ENCODE data around the gene CFHR5.
"Not testable (repeated sequence)": the region's sequence is repeated elsewhere in the genome, so short reads cannot be mapped to it uniquely, and the experiment has no call there.

The CFHR5 gene

GRCh38 chr1:196977278-196977677 lies at the start of gene CFHR5:
TSS of gene CFHR5 (plus strand) at chr1:196977556. CDS start at chr1:196977665, 109 bp downstream.
- no peak for DNase-seq

- DNase-seq, result not testable (repeated sequence)
Observed at GRCh38 chr1:196932853-196933252, 44.5 kb upstream of the CFHR5 start.

DNA sequence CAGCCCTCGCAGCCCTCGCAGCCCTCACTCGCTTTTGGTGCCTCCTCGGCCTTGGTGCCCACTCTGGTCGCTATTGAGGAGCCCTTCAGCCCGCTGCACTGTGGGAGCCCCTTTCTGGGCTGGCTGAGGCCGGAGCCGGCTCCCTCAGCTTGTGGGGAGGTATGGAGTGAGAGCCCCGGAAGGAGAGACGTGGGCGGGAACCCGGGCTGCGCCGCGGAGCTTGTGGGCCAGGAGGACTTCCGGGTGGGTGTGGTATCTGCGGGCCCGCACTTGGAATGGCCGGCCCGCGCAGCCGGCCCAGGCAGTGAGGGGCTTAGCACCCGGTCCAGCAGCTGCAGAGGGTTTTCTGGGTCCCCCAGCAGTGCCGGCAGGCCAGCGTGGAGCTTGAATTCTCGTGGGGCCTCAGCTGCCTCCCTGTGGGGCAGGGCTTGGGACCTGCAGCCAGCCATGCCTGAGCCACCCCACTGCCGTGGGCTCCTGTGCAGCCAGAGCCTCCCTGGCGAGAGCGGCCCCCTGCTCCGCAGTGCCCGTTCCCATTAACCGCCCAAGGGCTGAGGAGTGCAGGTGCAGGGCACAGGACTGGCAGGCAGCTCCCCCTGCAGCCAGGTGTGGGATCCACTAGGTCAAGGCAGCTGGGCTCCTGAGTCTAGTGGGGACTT lies 43.7 kb upstream of the CFHR5 start:
- DNase-seq, result no peak

DNA sequence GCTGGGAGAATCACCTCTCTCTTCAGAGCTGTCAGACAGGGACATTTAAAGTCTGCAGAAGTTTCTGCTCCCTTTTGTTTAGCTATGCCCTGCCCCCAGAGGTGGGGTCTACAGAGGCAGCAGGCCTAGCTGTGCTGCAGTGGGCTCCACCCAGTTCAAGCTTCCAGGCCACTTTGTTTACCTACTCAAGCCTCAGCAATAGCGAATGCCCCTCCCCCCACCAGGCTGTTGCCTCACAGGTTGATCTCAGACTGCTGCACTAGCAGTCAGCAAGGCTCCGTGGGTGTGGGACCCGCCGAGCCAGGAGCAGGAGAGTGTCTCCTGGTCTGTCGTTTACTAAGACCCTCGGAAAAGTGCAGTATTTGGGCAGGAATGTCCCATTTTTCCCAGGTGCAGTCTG lies 35.9 kb upstream of the CFHR5 start:
- not testable (repeated sequence) for DNase-seq

GRCh38 chr1:196943568-196943967 lies 33.8 kb upstream of the CFHR5 start, which contains the start of gene CFHR2:
TSS of gene CFHR2 (plus strand) at chr1:196943738. CDS start at chr1:196943881, 143 bp downstream.
- DNase-seq, result not testable (repeated sequence)

DNA sequence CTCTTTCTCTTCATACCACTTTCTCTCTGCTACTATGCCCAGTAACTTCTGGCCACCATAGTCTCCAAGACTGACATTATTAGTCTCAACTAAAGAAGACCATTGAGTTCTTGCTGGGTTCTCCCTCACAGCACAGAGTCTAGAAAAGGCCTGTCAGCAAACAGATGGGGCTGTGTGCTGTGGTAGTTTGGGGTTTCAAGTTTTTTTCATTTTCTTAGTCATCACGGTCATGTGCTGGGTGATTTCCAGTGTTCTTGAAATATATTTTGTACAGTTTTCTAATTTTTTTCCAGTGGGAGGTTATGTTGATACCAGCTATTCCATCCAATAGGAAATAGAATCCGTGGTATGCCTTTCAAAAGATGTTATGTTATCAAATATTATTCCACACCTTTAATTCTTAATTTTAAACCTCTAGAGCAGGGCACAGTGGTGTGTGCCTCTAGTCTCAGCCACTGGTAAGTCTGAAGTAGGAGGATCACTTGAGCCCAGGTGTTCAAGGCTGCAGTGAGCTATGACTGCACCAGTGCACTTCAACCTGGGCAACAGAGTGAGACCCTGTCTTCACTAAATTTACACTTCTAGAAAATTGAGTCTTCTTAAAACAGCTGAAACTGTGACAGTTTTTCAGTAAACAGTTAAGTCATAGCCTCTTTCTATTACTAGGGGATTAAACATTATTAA lies 25.5 kb upstream of the CFHR5 start:
- DNase-seq, result no peak

GRCh38 chr1:196954778-196955177 lies 22.6 kb upstream of the CFHR5 start:
- DNase-seq, result no peak

DNA sequence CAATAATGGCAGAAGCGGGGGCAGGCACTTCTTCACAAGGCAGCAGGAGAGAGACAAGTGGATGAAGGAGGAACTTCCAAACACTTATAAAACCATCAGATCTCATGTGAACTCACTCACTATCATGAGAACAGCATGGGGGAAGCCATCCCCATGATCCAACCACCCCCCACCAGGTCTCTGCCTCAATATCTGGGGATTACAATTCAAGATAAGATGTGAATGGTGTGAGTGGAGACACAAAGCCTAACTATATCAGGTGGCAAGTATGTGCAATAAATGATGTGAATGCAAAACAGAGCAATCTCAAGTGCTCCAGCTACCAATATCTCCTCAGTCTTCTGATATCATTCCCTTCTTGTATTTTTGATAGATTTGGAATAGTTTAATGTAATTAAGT lies 21.4 kb upstream of the CFHR5 start:
- DNase-seq, result no peak

GRCh38 chr1:196960854-196961253 lies 16.5 kb upstream of the CFHR5 start:
- DNase-seq, result no peak

DNA sequence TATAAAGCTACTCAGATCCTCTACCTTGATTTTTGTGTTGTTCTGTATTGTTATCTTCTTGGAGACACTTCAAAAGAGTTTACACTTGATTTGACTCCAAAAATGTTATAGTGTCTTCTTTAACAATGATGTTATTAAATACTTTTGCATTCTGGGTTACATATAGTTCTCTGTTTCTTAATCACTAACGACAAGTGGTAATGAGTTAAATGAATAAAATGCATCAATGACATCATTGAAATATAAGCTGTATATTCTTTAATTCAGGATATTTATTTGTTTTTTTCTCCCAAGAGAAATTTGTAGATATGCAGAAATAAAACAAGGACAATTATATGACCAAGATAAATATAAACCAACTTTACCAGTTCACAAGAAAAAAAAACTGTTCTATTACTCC lies 7.2 kb upstream of the CFHR5 start:
- DNase-seq, result no peak

- no peak for DNase-seq
Observed at GRCh38 chr1:196976278-196976677, 1.1 kb upstream of the CFHR5 start.

DNA sequence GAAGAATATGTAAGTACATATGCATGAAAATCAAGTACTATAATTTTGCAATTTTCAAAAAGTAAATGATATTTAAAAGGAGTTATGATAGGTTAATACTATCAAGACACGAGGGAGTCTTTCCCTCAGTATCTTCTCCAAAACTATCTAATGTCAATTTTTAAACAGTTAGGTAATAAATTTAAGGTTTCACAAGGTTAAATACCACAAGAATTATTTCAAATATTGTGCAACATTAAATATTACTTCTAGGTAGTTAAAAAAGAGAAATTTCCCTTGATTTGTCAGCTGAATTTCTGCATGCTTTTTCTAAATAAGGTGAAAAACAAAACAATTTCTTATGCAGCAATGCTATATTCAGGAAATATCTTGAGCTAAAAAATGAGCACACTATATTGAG lies 3.5 kb downstream of the CFHR5 start:
- no peak for DNase-seq

DNA sequence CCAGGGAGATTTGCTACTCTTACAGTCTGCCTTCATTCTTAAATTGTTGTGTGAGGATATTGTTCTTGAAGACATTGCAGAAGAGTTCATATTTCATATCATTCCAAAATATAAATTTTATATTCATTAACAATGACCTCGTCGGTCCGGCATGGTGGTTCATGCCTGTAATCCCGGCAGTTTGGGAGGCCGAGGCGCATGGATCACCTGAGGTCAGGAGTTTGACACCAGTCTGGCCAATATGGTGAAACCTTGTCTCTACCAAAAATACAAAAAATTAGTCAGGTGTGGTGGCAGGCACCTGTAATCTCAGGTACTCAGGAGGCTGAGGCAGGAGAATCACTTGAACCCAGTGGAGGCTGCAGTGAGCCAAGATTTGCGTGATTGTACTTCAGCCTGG lies 4.9 kb downstream of the CFHR5 start:
- DNase-seq, result not testable (repeated sequence)

DNA sequence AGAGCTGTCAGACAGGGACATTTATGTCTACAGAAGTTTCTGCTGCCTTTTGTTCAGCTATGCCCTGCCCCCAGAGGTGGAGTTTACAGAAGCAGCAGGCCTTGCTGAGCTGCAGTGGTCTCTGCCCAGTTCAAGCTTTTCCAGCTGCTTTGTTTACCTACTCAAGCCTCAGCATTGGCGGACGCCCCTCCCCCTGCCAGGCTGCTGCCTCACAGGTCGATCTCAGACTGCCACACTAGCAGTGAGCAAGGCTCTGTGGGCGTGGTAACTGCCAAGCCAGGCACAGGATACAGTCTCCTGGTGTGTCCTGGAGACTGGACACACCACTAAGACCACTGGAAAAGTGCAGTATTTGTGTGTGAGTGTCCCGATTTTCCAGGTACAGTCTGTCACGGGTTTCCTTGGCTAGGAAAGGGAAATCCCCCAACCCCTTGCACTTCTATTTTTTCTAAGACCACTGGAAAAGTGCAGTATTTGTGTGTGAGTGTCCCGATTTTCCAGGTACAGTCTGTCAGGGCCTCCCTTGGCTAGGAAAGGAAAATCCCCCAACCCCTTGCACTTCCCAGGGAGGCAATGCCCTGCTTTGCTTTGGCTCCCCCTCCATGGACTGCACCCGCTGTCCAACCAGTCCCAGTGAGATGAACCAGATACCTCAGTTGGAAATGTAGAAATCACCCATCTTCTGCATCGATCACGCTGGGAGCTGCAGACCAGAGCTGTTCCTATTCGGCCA lies 14.7 kb downstream of the CFHR5 start:
- DNase-seq, result peak; percentile 23 to 48

DNA sequence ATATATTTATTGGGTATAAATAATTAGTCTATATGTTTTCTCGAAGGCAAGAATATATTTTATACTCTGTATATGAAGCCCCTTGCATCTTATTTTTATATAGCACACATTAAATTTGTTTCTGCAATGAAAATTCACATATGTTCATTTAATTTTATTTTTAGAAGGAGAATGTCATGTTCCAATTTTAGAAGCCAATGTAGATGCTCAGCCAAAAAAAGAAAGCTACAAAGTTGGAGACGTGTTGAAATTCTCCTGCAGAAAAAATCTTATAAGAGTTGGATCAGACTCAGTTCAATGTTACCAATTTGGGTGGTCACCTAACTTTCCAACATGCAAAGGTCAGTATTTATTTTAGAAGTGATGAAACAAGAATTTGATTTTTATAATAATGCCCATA lies 16.6 kb downstream of the CFHR5 start:
- no peak for DNase-seq

DNA sequence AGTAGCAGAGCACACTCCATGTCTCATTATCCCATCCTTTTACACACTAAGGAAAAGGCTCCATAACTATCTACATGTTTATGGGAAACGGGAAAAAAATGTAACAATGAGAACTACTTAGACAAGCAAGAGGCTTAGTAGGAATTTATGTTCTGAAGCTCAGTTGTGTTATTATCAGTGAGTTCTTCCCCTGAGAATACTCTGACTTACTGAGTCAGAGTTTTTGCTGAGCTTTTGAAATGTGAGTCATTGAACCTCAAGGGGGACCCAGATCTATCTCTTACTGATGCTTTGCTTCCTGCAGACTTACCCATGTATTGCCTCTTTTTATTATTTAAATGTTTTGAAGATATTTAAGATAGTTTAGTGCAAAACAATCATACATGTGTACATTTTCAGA lies 20.1 kb downstream of the CFHR5 start:
- no peak for DNase-seq

DNA sequence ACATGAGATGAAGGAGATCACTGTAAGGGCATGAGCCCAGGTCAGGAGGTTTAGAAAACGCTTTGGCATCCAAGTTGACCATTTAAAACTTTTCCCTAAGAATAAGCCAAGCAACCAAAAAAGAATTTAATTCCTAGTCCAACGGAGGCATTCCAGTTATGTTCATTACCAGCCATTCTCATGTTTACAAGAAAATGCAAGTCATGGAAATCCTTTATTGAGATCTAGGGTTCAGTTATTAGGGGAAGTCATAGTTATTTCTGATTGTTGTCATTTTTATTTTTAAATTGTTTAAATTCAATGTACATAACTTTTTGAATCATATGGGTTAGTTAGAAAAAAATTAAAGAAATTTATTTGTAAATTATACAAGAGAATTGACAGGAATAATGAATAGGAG lies 24.5 kb downstream of the CFHR5 start:
- DNase-seq, result no peak

DNA sequence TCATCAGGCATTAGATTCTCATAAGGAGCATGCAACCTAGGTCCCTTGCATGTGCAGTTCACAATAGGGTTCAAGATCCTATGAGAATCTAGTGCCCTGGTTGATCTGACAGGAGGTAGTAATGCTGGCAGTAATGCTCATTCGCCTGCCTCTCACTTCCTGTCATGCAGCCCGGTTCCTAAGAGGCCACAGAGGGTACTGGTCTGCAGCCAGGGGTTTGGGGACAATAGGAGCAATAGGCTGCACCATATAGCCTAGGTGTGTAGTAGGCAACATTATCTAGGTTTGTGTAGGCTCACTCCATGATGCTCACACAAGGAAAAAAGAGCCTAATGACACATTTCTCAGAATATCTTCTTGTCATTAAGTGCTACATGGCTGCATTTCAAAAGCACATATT lies 25.8 kb downstream of the CFHR5 start:
- DNase-seq, result no peak

- DNase-seq, result no peak
Observed at GRCh38 chr1:197008861-197009260, 31.5 kb downstream of the CFHR5 start.

DNA sequence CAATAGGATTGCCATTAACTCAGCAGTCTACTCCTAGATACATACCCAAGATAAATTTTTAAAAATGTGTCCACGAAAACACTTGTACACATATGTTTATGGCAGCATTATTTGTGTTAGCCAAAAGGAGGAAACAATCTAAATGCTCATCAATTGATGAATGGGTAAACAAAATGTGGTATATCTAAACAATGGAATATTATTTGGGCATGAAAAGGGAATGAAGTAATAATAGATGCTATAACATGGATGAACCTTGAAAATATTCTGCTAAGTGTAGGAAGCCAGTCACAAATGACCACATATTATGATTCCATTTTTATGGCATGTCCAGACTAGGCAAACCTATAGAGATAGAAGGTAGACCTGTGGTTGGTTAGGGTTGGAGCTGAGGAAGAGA lies 34.3 kb downstream of the CFHR5 start:
- no peak for DNase-seq

DNA sequence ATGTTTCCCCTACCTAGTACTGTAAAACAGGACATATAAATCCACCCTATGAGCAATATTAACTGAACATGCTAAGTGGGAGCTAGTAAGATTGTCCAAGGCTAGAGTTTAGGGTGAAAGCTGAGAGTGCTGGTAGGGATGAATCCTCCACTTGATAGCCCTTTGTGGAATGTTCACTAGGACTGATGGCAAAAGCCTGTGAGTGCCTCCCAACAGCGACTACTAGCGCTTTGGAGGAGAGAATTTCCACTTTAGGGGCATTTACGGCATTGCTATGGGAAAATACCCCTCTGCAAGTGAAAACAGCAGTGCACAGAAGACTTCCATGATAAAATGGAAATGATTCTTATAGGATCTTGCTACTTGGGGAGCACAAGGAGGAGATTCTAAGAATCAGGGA lies 35.9 kb downstream of the CFHR5 start:
- DNase-seq, result no peak

DNA sequence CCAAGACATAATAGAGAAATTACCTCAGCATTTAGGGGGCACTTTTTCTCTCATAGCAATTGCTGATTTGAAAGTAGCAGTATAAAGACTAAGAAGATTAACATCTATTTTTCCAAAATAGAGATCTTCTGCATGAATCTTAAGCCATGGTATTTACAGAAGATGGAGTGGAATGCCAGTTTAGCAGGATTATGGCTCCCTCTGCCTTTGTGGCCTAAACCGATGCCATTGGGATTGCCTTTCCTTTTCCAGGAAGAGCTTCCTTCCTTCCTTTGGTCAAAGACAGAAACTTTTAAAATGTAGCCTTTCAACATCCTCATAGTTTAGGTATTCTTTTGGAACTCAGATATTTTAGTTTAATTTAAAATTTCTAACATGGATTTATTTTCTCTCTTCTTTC lies 39.4 kb downstream of the CFHR5 start:
- DNase-seq, result no peak

- DNase-seq, result no peak
Observed at GRCh38 chr1:197017558-197018146, 40.3 kb downstream of the CFHR5 start.

DNA sequence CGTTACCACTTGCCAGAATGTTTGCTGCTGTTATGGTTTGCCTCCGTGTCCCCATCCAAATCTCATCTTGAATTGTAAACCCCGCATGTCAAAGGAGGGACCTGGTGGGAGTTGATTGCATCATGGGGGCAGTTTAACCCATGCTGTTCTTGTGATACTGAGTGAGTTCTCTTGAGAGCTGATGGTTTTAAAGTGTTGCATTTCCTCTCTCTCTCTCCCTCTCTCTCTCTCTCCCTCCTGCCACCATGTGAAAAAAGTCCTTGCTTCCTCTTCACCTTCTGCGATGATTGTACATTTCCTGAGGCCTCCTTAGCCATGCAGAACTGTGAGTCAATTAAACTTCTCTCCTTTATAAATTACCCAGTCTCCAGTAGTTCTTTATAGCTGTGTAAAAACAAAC lies 44.4 kb downstream of the CFHR5 start:
- DNase-seq, result no peak

All from NCI-H524 (cell line).